ENCODE data around the gene KCTD6. TPM values are rescaled to one million over a fixed set of nuclear protein-coding genes. Genes with fewer than 3 reads are reported as not detected.
A peak's percentile ranks its signal among the peaks of the same experiment; 100 is the strongest.

Gene KCTD6
- total RNA-seq, 1 experiment from 2014 or later, result 9.9 TPM

- intact Hi-C loops (cut with micrococcal nuclease), result loop anchor here (2.0 kb wide), 1 partner anchor 15 kb away; no protein-coding TSS in a partner anchor
- Mint-ChIP-seq H3K36me3 (ENCODE audit: insufficient read depth, unreplicated experiment) (no peaks in the 10 kb centered on the region), H3K4me3 (ENCODE audit: unreplicated experiment) (no peak overlapping the region), H3K27ac (ENCODE audit: low read depth, unreplicated experiment) (no peak overlapping the region), H3K9me3 (ENCODE audit: unreplicated experiment) (no peaks in the 10 kb centered on the region), H3K4me1 (ENCODE audit: insufficient read depth, unreplicated experiment) (peaks cover 18% of the 10 kb centered on the region), H3K27me3 (ENCODE audit: insufficient read depth, unreplicated experiment) (no peaks in the 10 kb centered on the region)
- no peak for TF ChIP-seq CTCF (IDR thresholded peaks at IDR 0.05; ENCODE audit: unreplicated experiment)
- CTCF ChIA-PET, result interaction anchor here (0.6 to 5.2 kb wide), 6 partner anchors 14 to 1272 kb away, joined by 3 to 28 read pairs (median 7); no protein-coding TSS in a partner anchor
- no peak for DNase-seq (ENCODE audit: unreplicated experiment)
- no TSS peak for BruUV-seq (replicated peaks)
- POLR2A ChIA-PET, result interaction anchor here (1.3 to 5.1 kb wide), 4 partner anchors 12 to 53 kb away, joined by 4 to 33 read pairs (median 5); no protein-coding TSS in a partner anchor
These were observed 6.0 kb upstream of the KCTD6 start for GRCh38 chr3:58485801-58486435.

GRCh38 chr3:58487140-58487886, 4.6 kb upstream of the KCTD6 start:
- ChIA-PET POLR2A (interaction anchor here (0.7 to 5.1 kb wide), 5 partner anchors 13 to 107 kb away, joined by 4 to 33 read pairs (median 6); no protein-coding TSS in a partner anchor), CTCF (interaction anchor here (0.5 to 5.2 kb wide), 9 partner anchors 15 to 119 kb away, joined by 3 to 28 read pairs (median 4); no protein-coding TSS in a partner anchor)
- intact Hi-C loops (cut with micrococcal nuclease), result loop anchor here (2.0 kb wide), 1 partner anchor 17 kb away; no protein-coding TSS in a partner anchor
- Mint-ChIP-seq H3K4me3 (ENCODE audit: unreplicated experiment) (peak overlapping the region; percentile 59), H3K27me3 (ENCODE audit: insufficient read depth, unreplicated experiment) (no peaks in the 10 kb centered on the region), H3K36me3 (ENCODE audit: insufficient read depth, unreplicated experiment) (no peaks in the 10 kb centered on the region), H3K27ac (ENCODE audit: low read depth, unreplicated experiment) (peak overlapping the region; percentile 84), H3K4me1 (ENCODE audit: insufficient read depth, unreplicated experiment) (peaks cover 24% of the 10 kb centered on the region), H3K9me3 (ENCODE audit: unreplicated experiment) (no peaks in the 10 kb centered on the region)
- no TSS peak for BruUV-seq (replicated peaks)
- no peak for TF ChIP-seq CTCF (IDR thresholded peaks at IDR 0.05; ENCODE audit: unreplicated experiment)
- peak; percentile 71 for DNase-seq (ENCODE audit: unreplicated experiment)

- H3K27me3 Mint-ChIP-seq (ENCODE audit: insufficient read depth, unreplicated experiment), result no peaks in the 10 kb centered on the region
- BruUV-seq (replicated peaks), result no TSS peak
- peak overlapping the region; percentile 44 for H3K27ac Mint-ChIP-seq (ENCODE audit: low read depth, unreplicated experiment)
- ChIA-PET CTCF (interaction anchor here (0.9 to 5.2 kb wide), 2 partner anchors 12 to 17 kb away, joined by 3 to 28 read pairs; no protein-coding TSS in a partner anchor), POLR2A (interaction anchor here (5.1 kb wide), 1 partner anchor 18 kb away, joined by 33 read pairs; no protein-coding TSS in a partner anchor)
- H3K4me1 Mint-ChIP-seq (ENCODE audit: insufficient read depth, unreplicated experiment), result peaks cover 31% of the 10 kb centered on the region
- intact Hi-C loops (cut with micrococcal nuclease), result no loop called here
- no peaks in the 10 kb centered on the region for H3K9me3 Mint-ChIP-seq (ENCODE audit: unreplicated experiment)
- H3K36me3 Mint-ChIP-seq (ENCODE audit: insufficient read depth, unreplicated experiment), result no peaks in the 10 kb centered on the region
- no peak for TF ChIP-seq CTCF (IDR thresholded peaks at IDR 0.05; ENCODE audit: unreplicated experiment)
- DNase-seq (ENCODE audit: unreplicated experiment), result no peak
- no peak overlapping the region for H3K4me3 Mint-ChIP-seq (ENCODE audit: unreplicated experiment)
These were observed 2.9 kb upstream of the KCTD6 start for GRCh38 chr3:58488967-58489366.

Data from MCF 10A (cell line).